HEK293T (cell line): Measurements from ENCODE around the gene ATG101.

Source experiments
- CTCF ChIA-PET: fragments of 350-600 bp; formaldehyde crosslinking; extraction: SDS; loops from one replicate; lab custom pipeline; 2021; ENCODE audit warnings: antibody characterized with exemption, inconsistent platforms; lab: Yijun Ruan, JAX
- POLR2A ChIA-PET: fragments of 350-600 bp; formaldehyde crosslinking; extraction: SDS; loops from one replicate; lab custom pipeline; 2020; ENCODE audit warnings: antibody characterized with exemption, inconsistent platforms; lab: Yijun Ruan, JAX
- DNase-seq: peaks from one replicate; pipeline ENCODE4 v3.0.0; 2012; ENCODE audit warnings: mixed read lengths; ENCODE audit errors: extremely low spot score
- ARNT ChIP-seq: fragments of 450-650 bp; IDR thresholded peaks from 2 replicates; pipeline ENCODE4 v1.6.1; 2017; ENCODE audit warnings: mild to moderate bottlenecking
- BHLHE40 ChIP-seq: fragments of 450-650 bp; IDR thresholded peaks from 2 replicates; pipeline ENCODE4 v1.6.1; 2016; ENCODE audit warnings: mild to moderate bottlenecking, moderate library complexity, borderline replicate concordance
- CTBP1 ChIP-seq: fragments of 450-650 bp; IDR thresholded peaks from 2 replicates; pipeline ENCODE4 v1.6.1; 2016; ENCODE audit warnings: borderline replicate concordance
- ELF4 ChIP-seq: fragments of 450-650 bp; IDR thresholded peaks from 2 replicates; pipeline ENCODE4 v1.6.1; 2017; ENCODE audit warnings: antibody characterized with exemption
- FOXA1 ChIP-seq: fragments of 450-650 bp; IDR thresholded peaks from 2 replicates; pipeline ENCODE4 v1.6.1; 2016; ENCODE audit warnings: mild to moderate bottlenecking
- FOXK2 ChIP-seq: fragments of 450-650 bp; IDR thresholded peaks from 2 replicates; pipeline ENCODE4 v1.6.1; 2016; ENCODE audit warnings: mild to moderate bottlenecking
- FOXM1 ChIP-seq: fragments of 450-650 bp; IDR thresholded peaks from 2 replicates; pipeline ENCODE4 v1.6.1; 2017; ENCODE audit warnings: mild to moderate bottlenecking, borderline replicate concordance
- HDGF ChIP-seq: fragments of 450-650 bp; IDR thresholded peaks from 2 replicates; pipeline ENCODE4 v1.6.1; 2017; ENCODE audit warnings: antibody characterized with exemption, borderline replicate concordance
- L3MBTL2 ChIP-seq: fragments of 450-650 bp; conservative IDR thresholded peaks from 2 replicates; pipeline ENCODE4 v1.6.1; 2016; ENCODE audit warnings: mild to moderate bottlenecking
- LEF1 ChIP-seq: fragments of 450-650 bp; IDR thresholded peaks from 2 replicates; pipeline ENCODE4 v1.6.1; 2017; ENCODE audit warnings: mild to moderate bottlenecking, borderline replicate concordance
- NFRKB ChIP-seq: fragments of 450-650 bp; IDR thresholded peaks from 2 replicates; pipeline ENCODE4 v1.6.1; 2016; ENCODE audit warnings: mild to moderate bottlenecking, moderate library complexity
- PKNOX1 ChIP-seq: fragments of 450-650 bp; IDR thresholded peaks from 2 replicates; pipeline ENCODE4 v1.6.1; 2016
- SP1 ChIP-seq: fragments of 450-650 bp; IDR thresholded peaks from 2 replicates; pipeline ENCODE4 v1.6.1; 2017
- SUZ12 ChIP-seq: fragments of 450-650 bp; IDR thresholded peaks from 2 replicates; pipeline ENCODE4 v1.6.1; 2016; ENCODE audit warnings: mild to moderate bottlenecking
- TARDBP ChIP-seq: fragments of 450-650 bp; IDR thresholded peaks from 2 replicates; pipeline ENCODE4 v1.6.1; 2016
- ZNF384 ChIP-seq: fragments of 450-650 bp; IDR thresholded peaks from 2 replicates; pipeline ENCODE4 v1.6.1; 2016

ATG101 gene

GRCh38 chr12:52063082-52063924, 6.5 kb upstream of the ATG101 start:
- POLR2A ChIA-PET: no interaction called here
- TF ChIP-seq HDGF (no peak), TARDBP (no peak), BHLHE40 (no peak), ARNT (no peak), SUZ12 (no peak), FOXA1 (no peak), ELF4 (no peak), CTBP1 (no peak), LEF1 (no peak), NFRKB (no peak), SP1 (no peak), PKNOX1 (no peak), FOXK2 (no peak), FOXM1 (no peak), L3MBTL2 (no peak), ZNF384 (no peak)
- CTCF ChIA-PET: interaction anchor here (0.7 to 2.0 kb wide), 2 partner anchors 33 to 38 kb away, joined by 3 to 5 read pairs; no protein-coding TSS in a partner anchor
- no peak for DNase-seq

- no peak for TF ChIP-seq FOXK2
- no peak for TF ChIP-seq ZNF384
- no peak for TF ChIP-seq ARNT
- no peak for TF ChIP-seq CTBP1
- TF ChIP-seq HDGF: no peak
- DNase-seq: no peak
- CTCF ChIA-PET: no interaction called here
- POLR2A ChIA-PET: no interaction called here
Observed at GRCh38 chr12:52063981-52064649, 5.7 kb upstream of the ATG101 start.

- POLR2A ChIA-PET: no interaction called here
- no peak for DNase-seq
- CTCF ChIA-PET: interaction anchor here (0.6 kb wide), 1 partner anchor 41 kb away, joined by 3 read pairs; no protein-coding TSS in a partner anchor
- TF ChIP-seq ARNT (no peak), TARDBP (no peak), SP1 (no peak)
Observed at GRCh38 chr12:52066346-52067080, 3.3 kb upstream of the ATG101 start.

GRCh38 chr12:52067081-52067374, 2.8 kb upstream of the ATG101 start:
- DNase-seq: no peak
- POLR2A ChIA-PET: no interaction called here
- TF ChIP-seq NFRKB (no peak), LEF1 (no peak), ELF4 (no peak), ARNT (no peak), PKNOX1 (no peak), FOXA1 (no peak), HDGF (no peak), SP1 (no peak), BHLHE40 (no peak), TARDBP (no peak), L3MBTL2 (no peak), ZNF384 (no peak), FOXM1 (no peak), FOXK2 (no peak), CTBP1 (no peak), SUZ12 (no peak)
- CTCF ChIA-PET: interaction anchor here (0.7 to 2.3 kb wide), 2 partner anchors 42 to 811 kb away, joined by 3 to 18 read pairs; no protein-coding TSS in a partner anchor

- ChIA-PET POLR2A (interaction anchor here (0.9 to 3.3 kb wide), 8 partner anchors 9 to 47 kb away, joined by 3 to 23 read pairs (median 7); partner anchors contain the start of gene NR4A1), CTCF (interaction anchor here (0.6 to 1.5 kb wide), 5 partner anchors 13 to 47 kb away, joined by 3 to 12 read pairs (median 5); no protein-coding TSS in a partner anchor)
- TF ChIP-seq PKNOX1: no peak
- no peak for TF ChIP-seq ELF4
- TF ChIP-seq BHLHE40: no peak
- TF ChIP-seq HDGF: no peak
- no peak for TF ChIP-seq SUZ12
- no peak for DNase-seq
Observed at GRCh38 chr12:52070185-52070925, 577 bp downstream of the ATG101 start.
